ENCODE data around the gene TBC1D8. TPM values are rescaled to one million over a fixed set of nuclear protein-coding genes. Genes with fewer than 3 reads are reported as not detected.

TBC1D8 gene
- total and polyA plus RNA-seq, 4 donors, result 10.4 to 38.6 (median 13.4) TPM

DNA sequence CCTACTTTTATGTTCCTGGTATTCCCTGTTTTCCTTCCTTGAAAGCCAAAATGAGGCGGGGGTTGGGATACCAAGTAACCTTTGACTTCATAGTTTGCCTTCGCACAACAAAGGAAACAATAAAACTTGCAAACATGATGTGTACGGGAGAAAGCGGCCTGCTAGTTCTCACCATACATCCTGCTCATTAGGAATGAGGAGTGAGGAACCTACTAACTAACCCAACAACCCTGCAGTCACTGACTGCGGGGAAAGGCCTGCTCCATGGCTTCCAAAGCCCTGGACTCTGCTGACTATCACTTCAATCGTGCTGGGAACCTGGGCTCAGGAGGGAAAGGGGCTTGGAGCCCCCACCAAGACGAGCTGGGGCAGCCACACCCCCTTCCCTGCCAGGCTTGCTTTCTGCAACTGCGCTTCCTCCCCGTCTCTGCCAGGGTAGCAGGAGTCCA lies 124.9 kb downstream of the TBC1D8 start:
- 55% methylated on average over 9 of the region's 9 CpGs for WGBS
- no peak for DNase-seq (ENCODE audit: low spot score)
- peaks cover 9 to 38% (median 22%) of the 10 kb centered on the region in 4 donors for H3K36me3 ChIP-seq (ENCODE audit: control insufficient read depth in 4 of 4, insufficient read depth in 3 of 4, low read depth in 1 of 4, low read length in 3 of 4)
- no peak overlapping the region for H3K9ac ChIP-seq (ENCODE audit: low read depth in 1 of 2, low read length in 2 of 2)
- no peaks in the 10 kb centered on the region for H3K27me3 ChIP-seq (ENCODE audit: control insufficient read depth in 4 of 4, insufficient read depth in 4 of 4, low read length in 3 of 4)
- H3K9me3 ChIP-seq (ENCODE audit: control insufficient read depth in 4 of 4, low read length in 3 of 4), result no peaks in the 10 kb centered on the region
- H3K27ac ChIP-seq (ENCODE audit: low read depth in 1 of 2, low read length in 2 of 2), result no peak overlapping the region
- TF ChIP-seq RAD21 (IDR thresholded peaks at IDR 0.05) (no peak), JUND (IDR thresholded peaks at IDR 0.05) (no peak), SP1 (IDR thresholded peaks at IDR 0.05) (no peak), TAF1 (conservative IDR thresholded peaks at IDR 0.05) (no peak)
- TF ChIP-seq, protein P1, sequence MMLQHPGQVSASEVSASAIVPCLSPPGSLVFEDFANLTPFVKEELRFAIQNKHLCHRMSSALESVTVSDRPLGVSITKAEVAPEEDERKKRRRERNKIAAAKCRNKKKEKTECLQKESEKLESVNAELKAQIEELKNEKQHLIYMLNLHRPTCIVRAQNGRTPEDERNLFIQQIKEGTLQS (IDR thresholded peaks at IDR 0.05), result no peak
- H3K4me1 ChIP-seq (ENCODE audit: control insufficient read depth in 4 of 4, insufficient read depth in 4 of 4, low read length in 3 of 4), result no peaks in the 10 kb centered on the region
- H3K4me3 ChIP-seq (ENCODE audit: low read depth in 1 of 3, low read length in 3 of 3), result no peak overlapping the region

DNA sequence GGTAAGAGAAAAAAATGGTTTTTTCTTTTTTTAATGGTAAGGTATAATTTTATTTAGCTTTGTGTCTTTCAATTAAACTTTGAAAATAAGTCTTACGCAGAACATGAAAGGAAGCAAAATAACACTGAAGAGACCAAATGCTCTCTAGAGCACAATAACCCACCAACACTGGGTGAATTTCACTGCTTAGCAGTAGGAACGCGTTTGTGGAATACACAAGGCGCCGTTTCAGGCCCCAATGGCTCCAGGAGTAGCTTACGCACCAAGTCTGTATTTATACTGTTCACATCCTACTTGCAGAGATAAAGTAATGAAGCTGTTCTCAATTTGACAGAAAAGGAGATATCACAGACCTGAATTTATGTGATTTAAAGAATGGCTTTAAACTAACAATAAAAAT lies 125.6 kb downstream of the TBC1D8 start:
- H3K27ac ChIP-seq (ENCODE audit: low read depth in 1 of 2, low read length in 2 of 2), result no peak overlapping the region
- H3K27me3 ChIP-seq (ENCODE audit: control insufficient read depth in 4 of 4, insufficient read depth in 4 of 4, low read length in 3 of 4), result no peaks in the 10 kb centered on the region
- 93% methylated on average over 6 of the region's 6 CpGs for WGBS
- DNase-seq (ENCODE audit: low spot score), result no peak
- no peaks in the 10 kb centered on the region for H3K4me1 ChIP-seq (ENCODE audit: control insufficient read depth in 4 of 4, insufficient read depth in 4 of 4, low read length in 3 of 4)
- TF ChIP-seq HNF4G (IDR thresholded peaks at IDR 0.05) (no peak), FOXA1 (IDR thresholded peaks at IDR 0.05) (no peak), REST (IDR thresholded peaks at IDR 0.05) (no peak), GABPA (IDR thresholded peaks at IDR 0.05 in 1 of 2, conservative IDR thresholded peaks at IDR 0.05 in 1 of 2) (no peak), JUND (IDR thresholded peaks at IDR 0.05) (no peak), HNF4A (conservative IDR thresholded peaks at IDR 0.05) (no peak), TAF1 (conservative IDR thresholded peaks at IDR 0.05) (no peak), FOXA2 (IDR thresholded peaks at IDR 0.05) (no peak), NR2F2 (IDR thresholded peaks at IDR 0.05) (no peak), YY1 (IDR thresholded peaks at IDR 0.05) (no peak), SP1 (IDR thresholded peaks at IDR 0.05) (no peak), CTCF (IDR thresholded peaks at IDR 0.05; ENCODE audit: low read depth, low read length, missing input control) (no peak), RAD21 (IDR thresholded peaks at IDR 0.05) (no peak), EGR1 (IDR thresholded peaks at IDR 0.05; ENCODE audit: low read depth in 2 of 2) (no peak), RXRA (IDR thresholded peaks at IDR 0.05) (no peak)
- TF ChIP-seq, protein P1 (IDR thresholded peaks at IDR 0.05), result no peak
- TF ChIP-seq, protein P2, sequence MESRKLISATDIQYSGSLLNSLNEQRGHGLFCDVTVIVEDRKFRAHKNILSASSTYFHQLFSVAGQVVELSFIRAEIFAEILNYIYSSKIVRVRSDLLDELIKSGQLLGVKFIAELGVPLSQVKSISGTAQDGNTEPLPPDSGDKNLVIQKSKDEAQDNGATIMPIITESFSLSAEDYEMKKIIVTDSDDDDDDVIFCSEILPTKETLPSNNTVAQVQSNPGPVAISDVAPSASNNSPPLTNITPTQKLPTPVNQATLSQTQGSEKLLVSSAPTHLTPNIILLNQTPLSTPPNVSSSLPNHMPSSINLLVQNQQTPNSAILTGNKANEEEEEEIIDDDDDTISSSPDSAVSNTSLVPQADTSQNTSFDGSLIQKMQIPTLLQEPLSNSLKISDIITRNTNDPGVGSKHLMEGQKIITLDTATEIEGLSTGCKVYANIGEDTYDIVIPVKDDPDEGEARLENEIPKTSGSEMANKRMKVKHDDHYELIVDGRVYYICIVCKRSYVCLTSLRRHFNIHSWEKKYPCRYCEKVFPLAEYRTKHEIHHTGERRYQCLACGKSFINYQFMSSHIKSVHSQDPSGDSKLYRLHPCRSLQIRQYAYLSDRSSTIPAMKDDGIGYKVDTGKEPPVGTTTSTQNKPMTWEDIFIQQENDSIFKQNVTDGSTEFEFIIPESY (IDR thresholded peaks at IDR 0.05), result no peak
- H3K9me3 ChIP-seq (ENCODE audit: control insufficient read depth in 4 of 4, low read length in 3 of 4), result no peaks in the 10 kb centered on the region
- no peak overlapping the region for H3K4me3 ChIP-seq (ENCODE audit: low read depth in 1 of 3, low read length in 3 of 3)
- H3K9ac ChIP-seq (ENCODE audit: low read depth in 1 of 2, low read length in 2 of 2), result no peak overlapping the region
- peaks cover 10 to 42% (median 26%) of the 10 kb centered on the region in 4 donors for H3K36me3 ChIP-seq (ENCODE audit: control insufficient read depth in 4 of 4, insufficient read depth in 3 of 4, low read depth in 1 of 4, low read length in 3 of 4)
